Gastrocnemius medialis (tissue), 4 donors: ENCODE results near the gene CIT.

ENCODE experiments used
- POLR2A ChIP-seq, 2 donors: fragments of 450-650 bp; IDR thresholded peaks; one replicate each; pipeline ENCODE4 v1.6.1; 2017; ENCODE audit warnings: antibody characterized with exemption in 2 of 2, mild to moderate bottlenecking in 2 of 2, moderate library complexity in 2 of 2
- TF ChIP-seq, protein P1 (sequence below), 5 experiments: fragments of 450-650 bp in 3 of 5; fragments of 200-600 bp in 2 of 5; sonication (generic) in 2 of 5; IDR thresholded peaks in 4 of 5; conservative IDR thresholded peaks in 1 of 5; 1 replicate in 4 of 5; 2 replicates in 1 of 5; pipeline ENCODE4 v1.5.1; 2016 to 2019; ENCODE audit warnings: antibody characterized with exemption in 5 of 5, mild to moderate bottlenecking in 3 of 5, moderate library complexity in 3 of 5

DNA sequence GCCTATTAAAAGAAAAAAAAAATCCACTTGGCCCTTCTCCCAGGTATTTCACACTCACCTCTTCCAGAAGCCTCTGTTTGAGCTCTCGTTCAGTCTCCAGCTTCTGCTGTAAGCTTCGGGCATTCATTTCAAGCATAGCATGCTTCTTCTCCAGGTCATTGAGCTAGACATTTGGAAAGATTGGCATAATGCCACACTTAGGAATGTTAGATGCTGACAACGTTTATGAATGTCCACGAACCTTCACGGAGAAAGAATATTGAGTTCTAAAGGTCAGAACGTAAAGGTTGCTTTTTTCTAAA, 148.7 kb downstream of the CIT start:
- TF ChIP-seq, protein P1, sequence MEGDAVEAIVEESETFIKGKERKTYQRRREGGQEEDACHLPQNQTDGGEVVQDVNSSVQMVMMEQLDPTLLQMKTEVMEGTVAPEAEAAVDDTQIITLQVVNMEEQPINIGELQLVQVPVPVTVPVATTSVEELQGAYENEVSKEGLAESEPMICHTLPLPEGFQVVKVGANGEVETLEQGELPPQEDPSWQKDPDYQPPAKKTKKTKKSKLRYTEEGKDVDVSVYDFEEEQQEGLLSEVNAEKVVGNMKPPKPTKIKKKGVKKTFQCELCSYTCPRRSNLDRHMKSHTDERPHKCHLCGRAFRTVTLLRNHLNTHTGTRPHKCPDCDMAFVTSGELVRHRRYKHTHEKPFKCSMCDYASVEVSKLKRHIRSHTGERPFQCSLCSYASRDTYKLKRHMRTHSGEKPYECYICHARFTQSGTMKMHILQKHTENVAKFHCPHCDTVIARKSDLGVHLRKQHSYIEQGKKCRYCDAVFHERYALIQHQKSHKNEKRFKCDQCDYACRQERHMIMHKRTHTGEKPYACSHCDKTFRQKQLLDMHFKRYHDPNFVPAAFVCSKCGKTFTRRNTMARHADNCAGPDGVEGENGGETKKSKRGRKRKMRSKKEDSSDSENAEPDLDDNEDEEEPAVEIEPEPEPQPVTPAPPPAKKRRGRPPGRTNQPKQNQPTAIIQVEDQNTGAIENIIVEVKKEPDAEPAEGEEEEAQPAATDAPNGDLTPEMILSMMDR (IDR thresholded peaks at IDR 0.05 in 4 of 5, conservative IDR thresholded peaks at IDR 0.05 in 1 of 5): no peak
- TF ChIP-seq POLR2A (IDR thresholded peaks at IDR 0.05): no peak
